ENCODE results near the gene OR10G7. TPM values are rescaled to one million over a fixed set of nuclear protein-coding genes. Genes with fewer than 3 reads are reported as not detected.

Gene OR10G7
- total RNA-seq, 2 donors from 2014 or later, result not detected

DNA sequence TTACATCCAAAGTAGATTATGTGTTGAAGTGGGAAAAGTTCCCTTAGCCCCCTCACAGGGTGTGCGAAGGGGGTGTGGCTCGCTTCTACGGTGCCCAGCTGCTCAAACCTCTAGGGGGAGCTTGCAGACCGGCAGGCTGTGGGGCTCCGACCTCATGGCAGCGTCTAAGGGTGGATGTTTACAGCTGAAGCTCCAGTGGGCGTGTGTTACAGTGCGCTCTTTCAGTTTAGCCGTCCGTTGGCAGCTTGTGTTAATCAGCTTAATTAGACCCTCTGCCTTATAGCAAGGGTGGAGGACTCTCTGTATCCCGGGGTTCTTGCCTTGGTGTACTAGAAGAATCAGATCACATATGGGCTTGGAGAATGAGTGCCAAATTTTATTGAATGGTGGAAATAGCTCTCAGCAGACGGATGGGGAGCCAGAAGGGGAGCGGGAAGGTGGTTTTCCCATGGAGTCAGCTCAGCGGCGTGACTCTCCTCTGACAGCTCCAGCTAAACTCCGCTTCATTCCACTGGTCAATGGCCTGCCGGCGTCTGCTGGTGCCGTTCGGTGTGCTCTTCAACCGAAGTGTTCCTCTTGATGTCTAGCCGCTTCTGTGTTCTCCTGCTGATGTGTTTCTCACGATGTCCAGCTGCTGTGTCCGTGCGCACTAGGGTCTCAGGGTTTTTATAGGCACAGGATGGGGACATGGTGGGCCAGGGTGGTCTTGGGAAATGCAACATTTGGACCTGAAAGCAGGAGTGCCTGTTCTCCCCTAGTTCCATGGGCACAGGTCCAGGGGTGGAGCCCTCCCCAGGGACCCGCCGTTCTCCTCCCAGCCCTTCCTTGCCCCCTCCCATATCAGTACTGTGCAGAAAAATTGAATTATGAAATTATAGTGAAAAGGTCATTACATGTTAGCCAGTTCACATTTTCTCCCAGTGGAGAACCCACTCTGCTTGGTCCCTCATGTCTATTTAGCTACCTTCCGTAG, 28.6 kb upstream of the OR10G7 start:
- intact Hi-C loops (cut with DNase I), result loop anchor here (2.0 to 10.0 kb wide), 2 partner anchors 125 to 525 kb away; no protein-coding TSS in a partner anchor
- Histone ChIP-seq H3K27me3 (no peaks in the 10 kb centered on the region), H3K4me3 (no peak overlapping the region), H3K9ac (ENCODE audit: low read depth in 2 of 2, low read length in 2 of 2) (no peak overlapping the region), H3K27ac (no peak overlapping the region), H3K4me1 (peaks cover 3% of the 10 kb centered on the region), H3K9me3 (no peaks in the 10 kb centered on the region), H3K36me3 (no peaks in the 10 kb centered on the region)
- TF ChIP-seq, protein P1, sequence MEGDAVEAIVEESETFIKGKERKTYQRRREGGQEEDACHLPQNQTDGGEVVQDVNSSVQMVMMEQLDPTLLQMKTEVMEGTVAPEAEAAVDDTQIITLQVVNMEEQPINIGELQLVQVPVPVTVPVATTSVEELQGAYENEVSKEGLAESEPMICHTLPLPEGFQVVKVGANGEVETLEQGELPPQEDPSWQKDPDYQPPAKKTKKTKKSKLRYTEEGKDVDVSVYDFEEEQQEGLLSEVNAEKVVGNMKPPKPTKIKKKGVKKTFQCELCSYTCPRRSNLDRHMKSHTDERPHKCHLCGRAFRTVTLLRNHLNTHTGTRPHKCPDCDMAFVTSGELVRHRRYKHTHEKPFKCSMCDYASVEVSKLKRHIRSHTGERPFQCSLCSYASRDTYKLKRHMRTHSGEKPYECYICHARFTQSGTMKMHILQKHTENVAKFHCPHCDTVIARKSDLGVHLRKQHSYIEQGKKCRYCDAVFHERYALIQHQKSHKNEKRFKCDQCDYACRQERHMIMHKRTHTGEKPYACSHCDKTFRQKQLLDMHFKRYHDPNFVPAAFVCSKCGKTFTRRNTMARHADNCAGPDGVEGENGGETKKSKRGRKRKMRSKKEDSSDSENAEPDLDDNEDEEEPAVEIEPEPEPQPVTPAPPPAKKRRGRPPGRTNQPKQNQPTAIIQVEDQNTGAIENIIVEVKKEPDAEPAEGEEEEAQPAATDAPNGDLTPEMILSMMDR (IDR thresholded peaks at IDR 0.05), result peak; percentile 54
- peak; percentile 59 for DNase-seq

DNA sequence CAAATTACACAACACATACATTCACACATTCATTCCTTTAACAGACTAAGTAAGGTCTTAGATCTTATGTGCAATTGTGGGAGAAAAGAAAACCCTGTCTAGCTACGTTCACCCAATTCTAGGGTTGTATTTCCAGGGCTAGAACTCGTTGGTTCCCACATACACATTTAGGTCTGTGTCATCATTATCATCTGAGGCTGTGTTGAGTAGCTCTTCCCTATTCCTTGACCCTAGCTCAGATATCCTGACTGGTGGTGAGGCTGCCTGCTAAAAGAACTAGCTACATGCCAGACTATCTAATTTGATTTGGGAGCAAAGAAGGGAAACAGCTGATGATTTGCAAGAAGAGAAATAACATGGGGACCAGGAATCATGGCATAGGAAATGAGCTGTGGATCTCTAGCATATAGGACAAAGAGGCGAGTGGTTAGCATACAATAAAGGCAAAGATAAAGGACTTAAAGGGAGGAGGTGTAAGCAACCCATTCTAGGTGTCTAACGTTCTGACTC, 27.5 kb upstream of the OR10G7 start:
- H3K9ac ChIP-seq (ENCODE audit: low read depth in 2 of 2, low read length in 2 of 2), result no peak overlapping the region

DNA sequence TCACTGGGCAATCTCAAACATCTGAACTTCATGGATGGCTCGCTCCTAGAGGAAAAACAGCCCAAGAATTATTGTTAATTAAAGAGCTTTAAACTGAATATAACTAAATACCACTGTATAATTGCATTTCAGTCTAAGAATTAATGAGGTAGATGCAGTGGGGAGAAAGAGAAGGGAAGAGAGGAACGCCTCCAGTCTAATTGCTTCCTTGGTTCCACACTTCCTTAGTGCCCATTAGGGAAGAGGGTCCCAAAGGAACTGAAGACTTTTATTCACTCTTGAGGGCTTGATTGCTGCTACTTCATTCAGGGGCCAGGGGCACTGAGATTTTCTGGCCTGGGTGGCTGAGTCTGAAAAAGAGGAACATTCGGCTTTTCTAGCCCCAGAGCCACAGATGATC, 11.8 kb upstream of the OR10G7 start:
- Histone ChIP-seq H3K4me3 (no peak overlapping the region), H3K9ac (ENCODE audit: low read depth in 2 of 2, low read length in 2 of 2) (no peak overlapping the region), H3K27me3 (no peaks in the 10 kb centered on the region), H3K27ac (no peak overlapping the region), H3K4me1 (no peaks in the 10 kb centered on the region), H3K36me3 (no peaks in the 10 kb centered on the region), H3K9me3 (no peaks in the 10 kb centered on the region)
- TF ChIP-seq, protein P1 (IDR thresholded peaks at IDR 0.05), result no peak
- no peak for DNase-seq
- intact Hi-C loops (cut with DNase I), result no loop called here

More for the DNA sequence above, 27.5 kb upstream of the OR10G7 start:
- TF ChIP-seq, protein P1 (IDR thresholded peaks at IDR 0.05), result no peak
- no peaks in the 10 kb centered on the region for H3K36me3 ChIP-seq
- DNase-seq, result no peak
- H3K4me3 ChIP-seq, result no peak overlapping the region
- no peaks in the 10 kb centered on the region for H3K27me3 ChIP-seq
- intact Hi-C loops (cut with DNase I), result no loop called here
- no peaks in the 10 kb centered on the region for H3K9me3 ChIP-seq
- peaks cover 3% of the 10 kb centered on the region for H3K4me1 ChIP-seq
- H3K27ac ChIP-seq, result no peak overlapping the region

DNA sequence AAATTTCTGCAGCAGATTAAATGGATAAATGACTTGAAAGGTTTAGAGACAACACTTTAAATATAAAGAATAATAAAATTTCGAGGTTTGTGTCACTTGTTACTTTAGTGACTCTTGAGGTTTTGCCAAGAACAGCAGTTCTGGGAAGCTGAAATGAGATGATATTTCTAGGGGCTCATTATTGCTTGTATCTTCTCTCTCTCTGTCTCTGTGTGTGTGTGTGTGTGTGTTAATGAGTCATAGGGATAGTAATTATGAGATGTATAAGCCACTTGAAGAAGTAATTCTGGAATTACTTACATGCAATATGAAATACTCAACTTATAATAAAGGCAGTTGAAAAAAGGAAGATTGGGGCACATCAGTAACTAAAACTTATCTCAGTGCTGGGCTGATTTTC, 9.6 kb upstream of the OR10G7 start:
- intact Hi-C loops (cut with DNase I), result no loop called here
- Histone ChIP-seq H3K36me3 (no peaks in the 10 kb centered on the region), H3K9ac (ENCODE audit: low read depth in 2 of 2, low read length in 2 of 2) (no peak overlapping the region), H3K27ac (no peak overlapping the region), H3K4me3 (no peak overlapping the region), H3K4me1 (no peaks in the 10 kb centered on the region), H3K27me3 (no peaks in the 10 kb centered on the region), H3K9me3 (no peaks in the 10 kb centered on the region)
- TF ChIP-seq, protein P1 (IDR thresholded peaks at IDR 0.05), result no peak
- no peak for DNase-seq

DNA sequence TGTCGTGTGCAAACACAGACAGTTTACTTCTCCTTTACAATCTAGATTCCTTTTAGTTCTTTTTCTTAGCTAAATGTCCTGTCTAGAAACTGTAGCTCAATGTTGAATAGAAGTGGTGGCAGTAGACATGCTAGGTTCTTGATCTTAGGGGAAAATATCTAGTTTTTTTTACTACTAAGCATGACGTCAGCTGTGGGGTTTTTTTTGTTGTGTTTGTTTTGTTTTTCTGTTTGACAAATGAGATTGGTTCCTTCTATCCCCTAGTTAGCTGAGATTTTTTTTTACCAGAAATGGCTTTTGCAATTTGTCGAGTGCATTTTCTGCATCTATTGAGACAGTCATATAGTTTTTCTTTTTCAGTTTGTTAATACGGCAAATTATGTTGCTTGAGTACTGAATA, 2.3 kb upstream of the OR10G7 start:
- TF ChIP-seq, protein P1 (IDR thresholded peaks at IDR 0.05), result no peak
- Histone ChIP-seq H3K9me3 (no peaks in the 10 kb centered on the region), H3K27me3 (no peaks in the 10 kb centered on the region), H3K36me3 (no peaks in the 10 kb centered on the region), H3K4me3 (no peak overlapping the region), H3K9ac (ENCODE audit: low read depth in 2 of 2, low read length in 2 of 2) (no peak overlapping the region), H3K4me1 (no peaks in the 10 kb centered on the region), H3K27ac (no peak overlapping the region)
- DNase-seq, result no peak
- intact Hi-C loops (cut with DNase I), result no loop called here

All from colonic mucosa (tissue), 4 donors.